ENCODE results near the gene PRPF40B.

Gene PRPF40B

GRCh38 chr12:49623142-49623904 lies at the start of gene PRPF40B:
Gene PRPF40B, plus strand, starts transcription at chr12:49623561. Its CDS starts 30 bp downstream, at chr12:49623591.
- peak within 1 kb of the TSS; percentile 81 for H3K27ac ChIP-seq (ENCODE audit: poor library complexity, severe bottlenecking)
- peaks cover 30% of the 10 kb centered on the region for H3K4me1 ChIP-seq (ENCODE audit: insufficient read depth, poor library complexity, severe bottlenecking)
- H3K27me3 ChIP-seq (ENCODE audit: insufficient read depth, poor library complexity, severe bottlenecking) = no peaks in the 10 kb centered on the region
- no peaks in the 10 kb centered on the region for H3K9me3 ChIP-seq (ENCODE audit: severe bottlenecking)
- DNase-seq (ENCODE audit: low spot score) = peak; percentile 85
- TF ChIP-seq, protein P1, sequence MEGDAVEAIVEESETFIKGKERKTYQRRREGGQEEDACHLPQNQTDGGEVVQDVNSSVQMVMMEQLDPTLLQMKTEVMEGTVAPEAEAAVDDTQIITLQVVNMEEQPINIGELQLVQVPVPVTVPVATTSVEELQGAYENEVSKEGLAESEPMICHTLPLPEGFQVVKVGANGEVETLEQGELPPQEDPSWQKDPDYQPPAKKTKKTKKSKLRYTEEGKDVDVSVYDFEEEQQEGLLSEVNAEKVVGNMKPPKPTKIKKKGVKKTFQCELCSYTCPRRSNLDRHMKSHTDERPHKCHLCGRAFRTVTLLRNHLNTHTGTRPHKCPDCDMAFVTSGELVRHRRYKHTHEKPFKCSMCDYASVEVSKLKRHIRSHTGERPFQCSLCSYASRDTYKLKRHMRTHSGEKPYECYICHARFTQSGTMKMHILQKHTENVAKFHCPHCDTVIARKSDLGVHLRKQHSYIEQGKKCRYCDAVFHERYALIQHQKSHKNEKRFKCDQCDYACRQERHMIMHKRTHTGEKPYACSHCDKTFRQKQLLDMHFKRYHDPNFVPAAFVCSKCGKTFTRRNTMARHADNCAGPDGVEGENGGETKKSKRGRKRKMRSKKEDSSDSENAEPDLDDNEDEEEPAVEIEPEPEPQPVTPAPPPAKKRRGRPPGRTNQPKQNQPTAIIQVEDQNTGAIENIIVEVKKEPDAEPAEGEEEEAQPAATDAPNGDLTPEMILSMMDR (IDR thresholded peaks at IDR 0.05; ENCODE audit: poor library complexity, severe bottlenecking) = peak; percentile 60
- peak; percentile 74 for ATAC-seq (ENCODE audit: low read depth)
- no peaks in the 10 kb centered on the region; the same call in 1 of the 2 replicates for H3K36me3 ChIP-seq (ENCODE audit: low read depth)
- H3K4me3 ChIP-seq (ENCODE audit: severe bottlenecking) = peak within 1 kb of the TSS; percentile 42

- TF ChIP-seq, protein P1 (IDR thresholded peaks at IDR 0.05; ENCODE audit: poor library complexity, severe bottlenecking) = no peak
- DNase-seq (ENCODE audit: low spot score) (no peak), ATAC-seq (ENCODE audit: low read depth) (no peak)
- Histone ChIP-seq H3K9me3 (ENCODE audit: severe bottlenecking) (no peaks in the 10 kb centered on the region), H3K27ac (ENCODE audit: poor library complexity, severe bottlenecking) (no peak overlapping the region), H3K27me3 (ENCODE audit: insufficient read depth, poor library complexity, severe bottlenecking) (no peaks in the 10 kb centered on the region), H3K36me3 (ENCODE audit: low read depth) (peaks cover 12% of the 10 kb centered on the region), H3K4me3 (ENCODE audit: severe bottlenecking) (no peak overlapping the region), H3K4me1 (ENCODE audit: insufficient read depth, poor library complexity, severe bottlenecking) (no peaks in the 10 kb centered on the region)
Measured at GRCh38 chr12:49577589-49578315, 45.6 kb upstream of the PRPF40B start.

GRCh38 chr12:49578471-49579112 lies 44.8 kb upstream of the PRPF40B start:
- Histone ChIP-seq H3K9me3 (ENCODE audit: severe bottlenecking) (no peaks in the 10 kb centered on the region), H3K27ac (ENCODE audit: poor library complexity, severe bottlenecking) (no peak overlapping the region), H3K4me3 (ENCODE audit: severe bottlenecking) (no peak overlapping the region), H3K4me1 (ENCODE audit: insufficient read depth, poor library complexity, severe bottlenecking) (no peaks in the 10 kb centered on the region), H3K36me3 (ENCODE audit: low read depth) (peaks cover 11% of the 10 kb centered on the region), H3K27me3 (ENCODE audit: insufficient read depth, poor library complexity, severe bottlenecking) (no peaks in the 10 kb centered on the region)
- TF ChIP-seq, protein P1 (IDR thresholded peaks at IDR 0.05; ENCODE audit: poor library complexity, severe bottlenecking) = no peak
- no peak for DNase-seq (ENCODE audit: low spot score)
- no peak for ATAC-seq (ENCODE audit: low read depth)

DNA sequence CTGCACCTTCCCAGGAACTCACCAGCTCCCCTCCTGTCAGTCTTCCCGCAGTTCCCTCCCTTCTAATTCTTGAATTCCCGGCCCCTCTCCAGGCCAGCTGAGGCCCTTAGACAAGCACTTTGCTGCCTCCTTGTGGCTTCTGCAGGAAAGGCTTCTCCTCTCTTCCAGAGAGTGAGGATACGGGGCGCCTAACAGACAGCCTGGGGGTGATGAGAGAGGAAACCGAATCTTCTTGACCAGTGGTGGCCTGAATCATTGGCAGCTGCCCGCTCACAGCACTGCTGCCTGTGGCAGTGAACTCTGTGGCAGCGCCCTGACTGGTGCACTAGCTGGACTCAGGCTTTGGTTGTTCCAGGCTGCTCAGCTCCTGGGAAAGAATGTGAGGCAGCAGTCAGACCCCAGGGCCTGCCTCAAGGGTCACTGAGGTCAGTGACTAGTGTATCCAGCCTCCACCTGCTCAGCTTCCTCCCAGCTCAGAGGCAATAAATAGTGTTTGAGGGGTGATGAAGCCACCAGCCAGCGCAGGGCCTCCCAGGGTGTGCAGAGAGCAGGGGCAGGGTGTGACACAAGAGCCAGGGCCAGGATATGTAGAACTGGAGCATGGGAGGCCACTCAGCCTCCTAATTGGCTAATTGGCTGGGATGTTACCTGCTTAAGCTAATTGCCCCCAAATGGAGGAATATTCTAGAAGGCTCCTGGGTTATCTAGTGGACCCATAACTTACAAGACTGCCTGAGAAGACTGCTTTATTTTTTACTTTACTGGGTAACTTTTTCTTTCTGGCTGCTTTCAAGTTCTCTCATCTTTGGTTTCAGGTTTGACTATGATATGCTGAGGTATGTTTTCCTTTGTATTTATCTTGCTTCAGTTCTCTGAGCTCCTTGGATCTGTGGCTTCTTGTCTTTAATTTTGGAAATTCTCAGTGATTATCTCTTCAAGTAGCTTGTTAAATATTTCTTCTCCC lies 42.5 kb upstream of the PRPF40B start:
- Histone ChIP-seq H3K27me3 (ENCODE audit: insufficient read depth, poor library complexity, severe bottlenecking) (no peaks in the 10 kb centered on the region), H3K4me3 (ENCODE audit: severe bottlenecking) (no peak overlapping the region), H3K36me3 (ENCODE audit: low read depth) (peaks cover 3% of the 10 kb centered on the region; the same call in 1 of the 2 replicates), H3K4me1 (ENCODE audit: insufficient read depth, poor library complexity, severe bottlenecking) (no peaks in the 10 kb centered on the region), H3K27ac (ENCODE audit: poor library complexity, severe bottlenecking) (no peak overlapping the region), H3K9me3 (ENCODE audit: severe bottlenecking) (no peaks in the 10 kb centered on the region)
- DNase-seq (ENCODE audit: low spot score) = no peak
- TF ChIP-seq, protein P1 (IDR thresholded peaks at IDR 0.05; ENCODE audit: poor library complexity, severe bottlenecking) = peak; percentile 79
- ATAC-seq (ENCODE audit: low read depth) = peak; percentile 90
